Activated CD4-positive, alpha-beta T cell treated with anti-CD3 and anti-CD28 coated beads, Interleukin-2, amount 50 U/mL, for 48 hours (primary cell): ENCODE measurements around the gene CFD.
"Not testable (repeated sequence)": the region's sequence is repeated elsewhere in the genome, so short reads cannot be mapped to it uniquely, and the experiment has no call there.

ENCODE experiments used
- DNase-seq, 2 experiments: peaks; one replicate each; pipeline ENCODE4 v3.0.0-alpha.2; 2020

CFD gene

GRCh38 chr19:852136-853013 is 7.1 kb upstream of the CFD start, which contains the start of gene ELANE:
ELANE (plus strand) TSS chr19:852303; CDS start chr19:852329, 26 bp downstream.
- DNase-seq: no peak

- DNase-seq: no peak
Observed at GRCh38 chr19:853014-853585, 6.4 kb upstream of the CFD start.

DNA sequence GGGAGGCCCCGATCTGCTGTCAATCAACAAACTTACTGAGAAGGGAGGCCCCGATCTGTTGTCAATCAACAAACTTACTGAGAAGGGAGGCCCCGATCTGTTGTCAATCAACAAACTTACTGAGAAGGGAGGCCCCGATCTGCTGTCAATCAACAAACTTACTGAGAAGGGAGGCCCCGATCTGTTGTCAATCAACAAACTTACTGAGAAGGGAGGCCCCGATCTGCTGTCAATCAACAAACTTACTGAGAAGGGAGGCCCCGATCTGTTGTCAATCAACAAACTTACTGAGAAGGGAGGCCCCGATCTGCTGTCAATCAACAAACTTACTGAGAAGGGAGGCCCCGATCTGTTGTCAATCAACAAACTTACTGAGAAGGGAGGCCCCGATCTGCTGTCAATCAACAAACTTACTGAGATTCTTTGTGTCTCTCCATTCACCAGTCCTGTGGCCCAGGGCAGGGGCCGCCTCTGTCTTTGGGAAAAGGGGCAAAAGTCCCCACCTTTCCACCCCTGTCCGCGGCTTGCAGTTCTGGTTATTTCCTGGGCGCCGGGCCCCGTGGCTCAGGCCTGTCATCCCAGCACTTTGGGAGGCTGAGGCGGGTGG is 5.7 kb upstream of the CFD start:
- DNase-seq: not testable (repeated sequence)

DNA sequence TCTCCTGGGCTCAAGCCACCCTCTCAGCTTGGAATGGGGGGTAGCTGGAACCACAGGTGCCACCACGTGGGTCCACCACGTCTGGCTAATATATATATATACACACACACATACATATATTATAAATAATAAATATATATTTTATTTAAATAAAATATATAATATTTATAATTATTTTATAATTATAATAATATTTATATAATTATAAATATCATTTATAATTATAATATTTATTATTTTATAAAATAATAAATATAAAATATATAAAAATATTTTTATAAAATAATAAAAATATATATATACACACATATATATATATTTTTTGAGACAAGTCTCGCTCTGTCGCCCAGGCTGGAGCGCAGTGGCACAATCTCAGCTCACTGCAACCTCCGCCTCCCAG is 4.9 kb upstream of the CFD start:
- DNase-seq: no peak

DNA sequence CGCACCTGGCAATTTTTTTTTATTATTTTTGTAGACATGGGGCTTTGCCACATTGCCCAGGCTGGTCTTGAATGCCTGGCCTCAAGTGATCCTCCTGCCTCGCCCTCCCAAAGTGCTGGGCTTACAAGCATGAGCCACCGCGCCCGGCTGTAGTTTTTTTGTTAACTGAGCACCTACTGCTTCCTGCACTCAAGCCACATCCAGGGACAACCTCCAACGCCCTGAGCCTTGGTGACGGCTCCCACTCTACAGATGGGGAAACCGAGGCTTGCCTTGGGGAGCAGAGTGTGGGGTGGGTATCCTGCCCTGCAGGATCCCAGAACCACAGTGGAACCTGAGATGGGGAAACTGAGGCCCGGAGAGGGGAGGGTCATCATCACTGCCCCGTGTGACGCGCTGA is 4.3 kb upstream of the CFD start:
- no peak for DNase-seq

- no peak for DNase-seq
Observed at GRCh38 chr19:855566-856120, 3.8 kb upstream of the CFD start.

DNA sequence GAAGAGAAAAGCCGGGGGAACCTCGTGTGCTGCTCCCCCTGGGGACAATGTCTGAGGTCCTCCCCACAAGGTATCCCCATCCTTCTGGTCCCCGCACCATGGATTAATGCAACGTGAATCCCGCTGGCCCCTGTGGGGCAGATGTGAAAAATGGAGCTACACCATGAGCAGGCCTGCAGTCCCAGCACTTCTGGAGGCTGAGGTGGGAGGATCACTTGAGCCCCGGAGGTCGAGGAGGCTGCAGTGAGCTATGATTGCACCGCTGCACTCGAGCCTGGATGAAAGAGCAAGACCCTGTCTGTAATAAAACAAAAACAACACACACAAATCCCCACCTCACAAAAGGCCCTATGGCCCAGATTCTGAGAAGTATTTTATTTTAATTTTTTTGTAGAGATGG is 1.2 kb upstream of the CFD start:
- DNase-seq: no peak

DNA sequence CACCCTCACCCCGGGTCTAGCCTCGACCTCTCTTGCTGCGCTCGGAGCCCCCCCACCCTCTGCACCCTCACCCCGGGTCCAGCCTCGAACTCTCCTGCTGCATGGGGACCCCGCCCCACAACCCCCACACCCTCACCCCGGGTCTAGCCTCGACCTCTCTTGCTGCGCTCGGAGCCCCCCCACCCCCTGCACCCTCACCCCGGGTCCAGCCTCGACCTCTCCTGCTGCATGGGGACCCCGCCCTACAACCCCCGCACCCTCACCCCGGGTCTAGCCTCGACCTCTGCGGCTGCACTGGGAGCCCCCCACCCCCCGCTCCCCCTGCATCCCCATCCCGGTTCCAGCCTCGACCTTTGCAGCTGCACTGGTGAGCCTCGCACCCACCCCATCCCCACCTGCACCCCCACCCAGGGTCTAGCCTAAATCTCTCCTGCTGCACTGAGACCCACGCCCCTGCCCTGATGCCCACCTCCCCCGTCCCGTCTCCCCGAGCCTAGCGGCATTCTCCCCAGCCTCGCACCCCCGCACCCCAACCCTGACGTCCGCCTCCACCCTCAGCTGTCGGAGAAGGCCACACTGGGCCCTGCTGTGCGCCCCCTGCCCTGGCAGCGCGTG is 1.8 kb downstream of the CFD start:
- no peak for DNase-seq

DNA sequence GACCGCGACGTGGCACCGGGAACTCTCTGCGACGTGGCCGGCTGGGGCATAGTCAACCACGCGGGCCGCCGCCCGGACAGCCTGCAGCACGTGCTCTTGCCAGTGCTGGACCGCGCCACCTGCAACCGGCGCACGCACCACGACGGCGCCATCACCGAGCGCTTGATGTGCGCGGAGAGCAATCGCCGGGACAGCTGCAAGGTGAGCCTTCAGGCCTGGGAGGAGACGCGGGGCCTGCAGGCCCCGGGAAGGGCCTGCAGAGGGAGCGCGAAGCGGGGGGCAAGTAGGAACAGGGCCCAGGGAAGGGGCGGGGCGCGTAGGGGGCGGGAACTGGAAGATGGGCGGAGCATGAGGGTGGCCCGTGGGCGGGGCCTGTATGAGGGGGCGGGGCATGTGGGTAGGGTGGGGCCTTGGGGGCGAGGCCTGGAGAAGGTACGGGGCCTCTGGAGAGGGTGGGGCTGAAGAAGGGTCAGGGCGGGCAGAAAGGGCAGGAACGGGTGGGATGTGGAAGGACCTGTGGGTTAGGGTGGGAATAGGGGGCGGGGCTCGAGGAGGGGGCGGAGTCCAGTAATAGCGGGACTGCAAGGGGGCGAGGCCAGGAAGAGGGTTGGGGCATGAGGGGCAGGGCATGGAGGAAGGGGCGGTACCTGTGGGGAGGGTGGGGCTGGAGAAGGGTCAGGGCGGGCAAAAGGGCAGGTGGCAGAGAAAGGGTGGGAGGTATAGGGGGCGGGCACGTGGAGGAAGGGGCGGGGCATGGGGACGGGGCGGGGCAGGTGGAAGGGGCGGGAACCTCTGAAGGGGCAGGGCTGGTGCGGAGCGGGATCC is 2.5 kb downstream of the CFD start:
- peak; percentile 67 to 68 for DNase-seq

DNA sequence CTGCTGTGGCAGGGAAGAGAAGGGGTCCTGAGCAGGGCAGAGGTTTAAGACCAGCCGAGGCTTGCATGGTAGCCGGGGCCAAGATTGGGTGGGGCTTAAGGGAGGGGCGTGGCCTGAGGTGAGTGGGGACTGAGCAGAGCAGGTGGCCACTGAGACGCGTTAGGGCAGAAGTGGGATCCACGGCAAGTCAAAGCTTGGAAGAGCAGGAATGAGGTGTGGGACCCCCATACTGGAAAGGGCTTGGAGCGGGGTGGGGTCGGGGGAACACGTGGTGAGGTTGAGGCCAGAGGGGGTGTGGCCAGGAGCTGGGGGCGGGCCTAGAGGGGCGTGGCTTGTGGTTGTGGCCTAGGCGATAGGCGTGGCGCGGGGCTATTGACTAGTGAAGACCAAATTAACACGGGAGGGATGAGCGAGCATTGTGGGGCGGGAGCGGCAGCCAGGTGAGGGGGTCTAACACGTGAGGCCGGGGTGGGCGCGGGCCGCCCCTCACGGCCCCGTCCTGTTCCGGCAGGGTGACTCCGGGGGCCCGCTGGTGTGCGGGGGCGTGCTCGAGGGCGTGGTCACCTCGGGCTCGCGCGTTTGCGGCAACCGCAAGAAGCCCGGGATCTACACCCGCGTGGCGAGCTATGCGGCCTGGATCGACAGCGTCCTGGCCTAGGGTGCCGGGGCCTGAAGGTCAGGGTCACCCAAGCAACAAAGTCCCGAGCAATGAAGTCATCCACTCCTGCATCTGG is 3.3 kb downstream of the CFD start:
- peak; percentile 81 to 83 for DNase-seq

- DNase-seq: no peak
Observed at GRCh38 chr19:863315-863620, 3.8 kb downstream of the CFD start.

DNA sequence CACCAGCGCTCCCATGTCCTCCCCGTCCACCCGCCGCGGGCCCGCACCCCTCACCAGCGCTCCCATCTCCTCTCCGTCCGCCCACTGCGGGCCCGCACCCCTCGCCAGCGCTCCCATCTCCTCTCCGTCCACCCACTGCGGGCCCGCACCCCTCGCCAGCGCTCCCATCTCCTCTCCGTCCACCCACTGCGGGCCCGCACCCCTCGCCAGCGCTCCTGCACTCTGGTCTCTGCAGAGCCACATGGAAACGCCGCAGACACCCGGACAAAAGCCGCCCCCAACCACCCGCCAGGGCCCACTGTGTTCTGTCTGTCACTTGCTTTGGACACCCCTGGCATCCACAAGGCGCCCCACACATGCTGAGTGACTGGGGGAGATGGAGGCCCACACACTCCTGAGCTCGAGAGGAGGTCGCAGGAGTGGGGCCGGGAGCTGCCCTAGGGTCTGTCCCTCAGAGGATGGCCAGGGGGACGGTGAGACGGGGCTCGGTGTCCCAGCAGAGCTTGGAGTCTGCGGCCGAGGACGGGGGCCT is 7.4 kb downstream of the CFD start:
- DNase-seq: no peak

DNA sequence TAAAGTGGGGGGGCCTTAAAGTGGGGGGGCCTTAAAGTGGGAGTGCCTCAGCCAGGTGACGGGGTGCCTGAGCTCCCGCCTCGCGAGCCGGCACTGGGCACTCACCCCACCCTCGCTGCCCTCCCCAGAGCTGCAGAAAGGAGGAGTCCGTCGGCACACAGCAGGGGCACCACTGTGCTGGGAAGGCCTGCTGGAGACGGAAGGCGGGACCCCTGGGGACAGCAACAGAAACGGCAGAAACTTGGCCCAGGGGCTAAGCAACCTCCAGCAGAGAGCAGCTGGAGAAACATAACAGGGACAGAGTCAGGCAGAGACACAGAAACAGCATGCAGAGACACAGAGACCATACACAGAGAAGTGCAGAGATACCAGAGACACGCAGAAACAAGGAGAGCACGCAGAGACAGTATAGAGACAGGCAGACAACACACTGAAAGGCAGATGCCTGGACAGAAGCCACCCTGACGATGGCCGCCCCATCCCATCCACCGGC is 7.9 kb downstream of the CFD start:
- DNase-seq: no peak

DNA sequence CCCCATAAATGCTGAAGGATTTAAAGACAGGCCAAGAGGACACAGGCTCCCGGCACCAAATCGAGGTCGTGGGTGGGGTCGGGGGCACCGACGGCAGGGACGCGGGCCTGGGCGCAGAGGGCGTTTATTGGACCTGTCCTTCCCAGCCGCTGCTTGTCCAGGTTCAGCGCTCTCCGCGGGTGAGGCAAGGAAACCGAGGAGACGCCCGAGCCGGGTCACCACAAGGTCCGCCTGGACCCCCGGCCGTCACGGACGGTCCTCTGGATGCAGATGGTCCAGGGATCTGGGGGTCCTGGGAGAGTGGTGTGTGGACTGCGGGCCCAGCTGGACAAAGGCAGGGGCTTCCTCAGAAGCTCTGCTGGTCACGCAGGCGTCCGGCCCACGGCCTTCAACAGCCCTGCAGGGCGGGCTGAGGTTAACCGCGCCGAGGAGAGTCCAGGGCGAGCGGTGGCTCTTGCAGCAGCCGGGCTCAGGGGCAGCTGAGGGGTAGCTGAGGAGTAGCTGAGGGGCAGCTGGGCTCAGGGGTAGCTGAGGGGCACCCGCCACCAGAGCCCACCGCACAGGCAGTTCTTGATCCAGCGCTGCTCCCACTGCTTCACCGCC is 8.5 kb downstream of the CFD start:
- no peak for DNase-seq

- no peak for DNase-seq
Observed at GRCh38 chr19:868458-869244, 9.2 kb downstream of the CFD start.

DNA sequence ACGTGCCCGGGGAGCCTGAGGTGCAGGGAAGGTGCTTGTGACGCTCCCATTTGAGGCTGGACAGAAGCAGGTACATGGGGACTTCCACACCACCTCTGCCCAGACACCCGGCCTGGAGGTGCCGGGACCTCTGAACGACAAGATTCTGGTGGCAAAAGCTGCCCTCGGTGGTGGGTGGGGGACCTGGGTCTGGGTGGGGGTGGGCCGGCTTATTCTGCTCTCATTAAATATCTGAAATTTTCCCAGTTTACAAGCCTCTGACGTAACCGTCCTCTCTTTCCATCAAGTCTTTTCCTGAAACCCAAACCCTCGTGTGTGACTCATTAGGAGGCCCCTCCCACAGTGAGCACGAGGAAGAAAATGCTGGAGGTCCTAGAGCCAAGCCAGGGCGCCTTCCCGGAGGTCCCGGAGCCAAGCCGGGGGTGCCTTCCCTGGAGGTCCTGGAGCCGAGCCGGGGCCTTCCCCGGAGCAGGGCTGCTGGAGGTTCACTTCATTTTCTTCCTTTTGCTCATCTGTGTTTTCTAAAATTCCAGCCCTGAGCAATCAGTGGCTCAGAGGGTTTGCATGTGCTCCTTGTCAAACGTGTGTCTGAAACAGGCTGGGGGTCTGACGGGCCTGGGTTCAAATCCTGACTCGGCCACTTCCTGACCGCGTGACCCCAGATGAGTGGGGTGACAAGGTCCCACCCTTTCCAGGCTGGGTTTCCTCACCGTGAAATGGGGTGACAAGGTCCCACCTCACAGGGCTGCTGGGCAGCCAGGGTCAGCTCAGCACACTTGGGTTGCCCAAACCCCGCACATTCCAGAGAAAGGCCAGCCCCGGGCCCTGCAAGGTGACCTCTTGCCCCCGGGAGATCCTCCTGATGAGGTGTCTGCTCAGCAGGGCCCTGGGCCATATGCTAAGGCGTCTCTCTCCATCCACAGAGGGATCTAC is 10.0 kb downstream of the CFD start:
- no peak for DNase-seq

DNA sequence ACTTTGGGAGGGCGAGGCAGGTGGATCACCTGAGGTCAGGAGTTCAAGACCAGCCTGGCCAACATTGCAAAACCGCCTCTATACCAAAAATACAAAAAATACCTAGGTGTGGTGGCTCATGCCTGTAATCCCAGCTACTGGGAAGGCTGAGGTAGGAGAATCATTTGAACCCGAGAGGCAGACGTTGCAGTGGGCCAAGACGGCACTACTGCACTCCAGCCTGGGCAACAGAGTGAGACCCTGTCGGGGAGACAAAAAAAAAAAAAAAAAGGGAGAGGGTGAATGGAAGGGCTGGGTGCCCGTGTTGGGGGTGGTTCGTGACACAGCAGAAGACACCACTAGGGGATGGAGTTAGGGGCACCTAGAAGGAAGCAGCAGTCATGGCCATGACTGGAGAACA is 10.8 kb downstream of the CFD start:
- no peak for DNase-seq

DNA sequence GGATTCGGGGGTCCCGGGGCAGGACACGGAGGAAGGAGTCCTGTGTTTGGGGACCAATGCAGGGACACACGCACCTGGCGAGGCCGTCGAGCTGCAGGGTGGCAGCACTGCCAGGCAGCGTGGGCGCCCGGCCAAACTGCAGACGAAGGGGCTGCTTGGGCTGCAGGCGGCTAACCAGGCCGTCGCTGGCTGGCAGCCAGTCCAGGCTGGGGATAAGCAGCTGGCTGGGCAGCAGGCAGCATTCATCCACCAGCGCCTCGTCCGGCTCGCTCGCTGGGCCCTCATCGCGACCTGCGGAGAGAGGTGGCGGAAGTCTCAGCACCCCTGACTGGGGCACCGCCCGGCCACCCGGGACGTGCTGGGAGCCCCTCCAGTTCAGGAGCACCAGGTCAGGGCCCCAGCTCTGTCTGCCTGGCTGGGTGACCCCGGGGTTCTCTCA is 11.5 kb downstream of the CFD start:
- no peak for DNase-seq
